Measurements from ENCODE around the gene RIMS1. TPM values are rescaled to one million over a fixed set of nuclear protein-coding genes. Genes with fewer than 3 reads are reported as not detected.

The RIMS1 gene
- total RNA-seq, 1 donor from 2014 or later = 5.2 TPM

DNA sequence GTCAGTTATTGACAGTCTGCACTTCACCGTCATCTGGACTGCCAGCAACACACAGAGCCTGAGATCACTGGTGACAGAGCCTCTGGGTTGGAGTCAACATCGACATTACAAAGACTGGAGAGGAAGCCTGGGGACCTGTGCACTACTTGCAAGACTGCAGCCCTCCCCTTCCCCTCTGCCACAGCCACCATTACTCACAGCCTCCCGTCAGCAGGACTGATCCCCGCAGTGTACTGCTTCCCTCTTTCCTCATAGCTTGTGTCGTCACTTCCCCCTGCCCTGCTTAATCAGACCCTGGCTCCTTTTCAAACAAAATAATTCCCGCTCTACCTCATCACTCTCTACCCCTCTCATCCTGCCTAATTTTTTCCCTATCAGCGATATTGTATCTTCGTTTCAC is 500.0 kb downstream of the RIMS1 start:
- no peaks in the 10 kb centered on the region for H3K9me3 ChIP-seq
- H3K27me3 ChIP-seq = no peaks in the 10 kb centered on the region
- DNase-seq (ENCODE audit: extremely low spot score in 2 of 2) = no peak
- H3K27ac ChIP-seq = no peak overlapping the region
- TF ChIP-seq, protein P1, sequence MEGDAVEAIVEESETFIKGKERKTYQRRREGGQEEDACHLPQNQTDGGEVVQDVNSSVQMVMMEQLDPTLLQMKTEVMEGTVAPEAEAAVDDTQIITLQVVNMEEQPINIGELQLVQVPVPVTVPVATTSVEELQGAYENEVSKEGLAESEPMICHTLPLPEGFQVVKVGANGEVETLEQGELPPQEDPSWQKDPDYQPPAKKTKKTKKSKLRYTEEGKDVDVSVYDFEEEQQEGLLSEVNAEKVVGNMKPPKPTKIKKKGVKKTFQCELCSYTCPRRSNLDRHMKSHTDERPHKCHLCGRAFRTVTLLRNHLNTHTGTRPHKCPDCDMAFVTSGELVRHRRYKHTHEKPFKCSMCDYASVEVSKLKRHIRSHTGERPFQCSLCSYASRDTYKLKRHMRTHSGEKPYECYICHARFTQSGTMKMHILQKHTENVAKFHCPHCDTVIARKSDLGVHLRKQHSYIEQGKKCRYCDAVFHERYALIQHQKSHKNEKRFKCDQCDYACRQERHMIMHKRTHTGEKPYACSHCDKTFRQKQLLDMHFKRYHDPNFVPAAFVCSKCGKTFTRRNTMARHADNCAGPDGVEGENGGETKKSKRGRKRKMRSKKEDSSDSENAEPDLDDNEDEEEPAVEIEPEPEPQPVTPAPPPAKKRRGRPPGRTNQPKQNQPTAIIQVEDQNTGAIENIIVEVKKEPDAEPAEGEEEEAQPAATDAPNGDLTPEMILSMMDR (IDR thresholded peaks at IDR 0.05) = no peak
- no peak for TF ChIP-seq POLR2AphosphoS5 (IDR thresholded peaks at IDR 0.05; ENCODE audit: insufficient read depth in 1 of 2, low read depth in 1 of 2)
- TF ChIP-seq POLR2A (IDR thresholded peaks at IDR 0.05) = no peak
- intact Hi-C loops (cut with DNase I) = no loop called here
- H3K36me3 ChIP-seq = no peaks in the 10 kb centered on the region
- no peaks in the 10 kb centered on the region for H3K4me1 ChIP-seq
- H3K4me3 ChIP-seq = no peak overlapping the region

DNA sequence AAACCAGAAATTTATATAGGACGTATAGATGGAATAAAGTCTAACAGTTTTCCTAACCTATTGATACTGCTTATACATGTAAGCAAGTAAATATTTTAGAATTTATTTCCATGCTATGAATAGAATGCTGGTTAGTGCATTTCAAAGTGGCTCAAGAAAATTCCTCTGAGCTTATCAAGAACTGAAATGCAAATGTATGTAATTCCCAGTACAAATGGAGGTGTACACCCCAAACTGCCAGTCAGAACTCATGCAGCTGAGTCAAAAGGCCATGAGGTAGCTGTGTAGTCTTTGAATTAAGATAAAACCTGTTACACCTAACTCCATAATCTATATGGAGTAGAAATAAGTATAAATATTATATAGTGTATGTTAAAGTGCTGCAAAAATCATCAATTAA is 503.3 kb downstream of the RIMS1 start:
- intact Hi-C loops (cut with DNase I) = no loop called here
- TF ChIP-seq POLR2AphosphoS5 (IDR thresholded peaks at IDR 0.05; ENCODE audit: insufficient read depth in 1 of 2, low read depth in 1 of 2) = no peak
- TF ChIP-seq, protein P1 (IDR thresholded peaks at IDR 0.05) = no peak
- no peak for TF ChIP-seq POLR2A (IDR thresholded peaks at IDR 0.05)

DNA sequence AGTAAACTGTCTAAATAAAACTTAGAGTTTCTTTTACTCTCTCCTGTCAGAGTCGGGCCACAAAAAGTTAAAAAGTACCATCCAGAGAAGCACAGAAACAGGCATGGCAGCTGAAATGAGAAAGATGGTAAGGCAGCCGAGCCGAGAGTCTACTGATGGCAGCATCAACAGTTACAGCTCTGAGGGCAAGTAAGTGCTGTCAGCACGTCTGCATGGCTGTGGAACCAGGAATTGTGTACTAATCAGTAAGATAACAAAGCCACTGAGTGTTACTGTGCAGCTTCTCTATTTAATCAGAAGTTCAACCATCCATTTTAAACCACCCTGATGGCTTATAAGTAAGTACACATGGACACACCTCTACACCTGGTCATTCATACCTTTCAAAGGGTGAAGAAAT is 504.2 kb downstream of the RIMS1 start:
- no peak for DNase-seq (ENCODE audit: extremely low spot score in 2 of 2)
- H3K9me3 ChIP-seq = no peaks in the 10 kb centered on the region
- H3K27me3 ChIP-seq = no peaks in the 10 kb centered on the region
- H3K36me3 ChIP-seq = no peaks in the 10 kb centered on the region
- H3K4me3 ChIP-seq = no peak overlapping the region
- no peaks in the 10 kb centered on the region for H3K4me1 ChIP-seq
- no peak overlapping the region for H3K27ac ChIP-seq
- intact Hi-C loops (cut with DNase I) = no loop called here
- no peak for TF ChIP-seq POLR2AphosphoS5 (IDR thresholded peaks at IDR 0.05; ENCODE audit: insufficient read depth in 1 of 2, low read depth in 1 of 2)
- TF ChIP-seq, protein P1 (IDR thresholded peaks at IDR 0.05) = no peak
- TF ChIP-seq POLR2A (IDR thresholded peaks at IDR 0.05) = no peak

More for the DNA sequence above, 503.3 kb downstream of the RIMS1 start:
- Histone ChIP-seq H3K4me3 (no peak overlapping the region), H3K36me3 (no peaks in the 10 kb centered on the region), H3K4me1 (no peaks in the 10 kb centered on the region), H3K9me3 (no peaks in the 10 kb centered on the region), H3K27me3 (no peaks in the 10 kb centered on the region), H3K27ac (no peak overlapping the region)
- DNase-seq (ENCODE audit: extremely low spot score in 2 of 2) = no peak

DNA sequence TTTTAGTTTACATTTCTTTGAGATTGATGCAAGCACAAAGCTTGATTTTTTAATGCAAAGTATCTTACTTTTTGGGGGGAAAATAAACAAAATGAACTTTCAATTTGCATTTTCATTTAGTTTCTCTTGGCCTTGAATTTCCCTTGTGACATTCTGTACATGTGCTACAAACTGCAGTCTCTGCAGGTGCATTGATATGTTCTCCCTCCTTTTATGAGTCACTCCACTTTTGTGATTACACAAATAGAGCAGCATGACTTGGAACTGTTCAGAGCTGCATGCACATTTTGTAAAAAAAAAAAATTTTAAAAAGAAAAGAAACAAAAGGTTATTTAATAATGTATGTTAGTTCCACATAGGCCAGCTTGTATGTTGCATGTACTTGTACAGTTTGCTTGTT is 515.5 kb downstream of the RIMS1 start:
- H3K27me3 ChIP-seq = no peaks in the 10 kb centered on the region
- DNase-seq (ENCODE audit: extremely low spot score in 2 of 2) = no peak
- H3K4me3 ChIP-seq = no peak overlapping the region
- H3K36me3 ChIP-seq = no peaks in the 10 kb centered on the region
- H3K4me1 ChIP-seq = no peaks in the 10 kb centered on the region
- H3K27ac ChIP-seq = no peak overlapping the region
- TF ChIP-seq POLR2A (IDR thresholded peaks at IDR 0.05) (no peak), POLR2AphosphoS5 (IDR thresholded peaks at IDR 0.05; ENCODE audit: insufficient read depth in 1 of 2, low read depth in 1 of 2) (no peak)
- TF ChIP-seq, protein P1 (IDR thresholded peaks at IDR 0.05) = no peak
- intact Hi-C loops (cut with DNase I) = no loop called here
- H3K9me3 ChIP-seq = no peaks in the 10 kb centered on the region

DNA sequence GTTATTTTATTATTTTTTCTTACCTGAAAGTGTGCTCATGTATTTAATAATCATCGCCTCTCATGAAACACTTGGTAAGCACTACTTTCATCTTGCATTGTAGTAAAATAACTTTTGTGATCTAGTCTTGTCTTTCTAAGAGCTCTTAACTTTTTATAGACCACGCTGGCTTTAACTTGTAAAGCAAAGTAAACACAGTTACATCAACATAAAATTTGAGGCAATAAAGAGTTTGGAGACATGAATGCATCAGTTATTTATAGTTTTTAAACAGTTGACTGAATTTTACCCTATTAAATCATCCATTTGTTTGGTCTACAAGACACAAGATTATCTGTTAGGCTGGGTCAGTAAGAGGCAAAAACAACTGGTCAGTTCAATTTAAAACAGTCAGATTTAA is 517.1 kb downstream of the RIMS1 start:
- DNase-seq (ENCODE audit: extremely low spot score in 2 of 2) = no peak
- Histone ChIP-seq H3K4me1 (no peaks in the 10 kb centered on the region), H3K9me3 (no peaks in the 10 kb centered on the region), H3K4me3 (no peak overlapping the region), H3K27ac (no peak overlapping the region), H3K36me3 (no peaks in the 10 kb centered on the region), H3K27me3 (no peaks in the 10 kb centered on the region)
- intact Hi-C loops (cut with DNase I) = no loop called here
- TF ChIP-seq POLR2AphosphoS5 (IDR thresholded peaks at IDR 0.05; ENCODE audit: insufficient read depth in 1 of 2, low read depth in 1 of 2) (no peak), POLR2A (IDR thresholded peaks at IDR 0.05) (no peak)
